SW 1271 (cell line): Measurements from ENCODE around the gene CIB1.
"Not testable (repeated sequence)": the region's sequence is repeated elsewhere in the genome, so short reads cannot be mapped to it uniquely, and the experiment has no call there.

Experiments
- DNase-seq, 2 experiments: peaks; one replicate each; lab custom pipeline; 2025; lab: John Stamatoyannopoulos, UW

Gene CIB1

GRCh38 chr15:90192961-90193786, 40.6 kb downstream of the CIB1 start:
- DNase-seq: no peak

- no peak for DNase-seq
Observed at GRCh38 chr15:90191794-90192509, 41.8 kb downstream of the CIB1 start.

- DNase-seq: no peak
Observed at GRCh38 chr15:90191344-90191687, 42.4 kb downstream of the CIB1 start.

GRCh38 chr15:90190606-90191343, 43.0 kb downstream of the CIB1 start:
- no peak for DNase-seq

GRCh38 chr15:90189781-90190467, 43.8 kb downstream of the CIB1 start:
- DNase-seq: no peak

- no peak for DNase-seq
Observed at GRCh38 chr15:90188914-90189748, 44.6 kb downstream of the CIB1 start.

GRCh38 chr15:90188065-90188464, 45.7 kb downstream of the CIB1 start:
- DNase-seq: not testable (repeated sequence)

- DNase-seq: no peak
Observed at GRCh38 chr15:90187257-90187868, 46.4 kb downstream of the CIB1 start.

GRCh38 chr15:90184786-90185704, 48.7 kb downstream of the CIB1 start:
- DNase-seq: peak; percentile 41 to 85

GRCh38 chr15:90184119-90184785, 49.5 kb downstream of the CIB1 start:
- DNase-seq: peak; percentile 71 to 85

- no peak for DNase-seq
Observed at GRCh38 chr15:90181776-90182175, 52.0 kb downstream of the CIB1 start.
